GM13977 (cell line): Measurements from ENCODE around the gene OR5H15.
"Not testable (repeated sequence)": the region's sequence is repeated elsewhere in the genome, so short reads cannot be mapped to it uniquely, and the experiment has no call there.

Source experiments
- DNase-seq: peaks from one replicate; pipeline ENCODE4 v3.0.0; 2012; ENCODE audit warnings: low spot score
- in situ Hi-C: fragments of 300-500 bp; cut with MboI; formaldehyde crosslinking; loops from one replicate; pipeline ENCODE4 v1.12.0; 2022; ENCODE audit warnings: low sequenced_read_pairs, low pct_unique_long_range_greater_than_20kb, mixed read lengths, inconsistent platforms; ENCODE audit not compliant: unreplicated experiment
- TF ChIP-seq, protein P1 (sequence below): IDR thresholded peaks from 2 replicates; pipeline ENCODE4 v1.5.1; 2012; ENCODE audit warnings: mild to moderate bottlenecking, control low read depth; ENCODE audit not compliant: insufficient read depth; ENCODE audit errors: extremely low read depth, missing control alignments

Gene OR5H15

GRCh38 chr3:98188545-98188944 lies 22.0 kb downstream of the OR5H15 start:
- in situ Hi-C loops, result no loop called here
- TF ChIP-seq, protein P1, sequence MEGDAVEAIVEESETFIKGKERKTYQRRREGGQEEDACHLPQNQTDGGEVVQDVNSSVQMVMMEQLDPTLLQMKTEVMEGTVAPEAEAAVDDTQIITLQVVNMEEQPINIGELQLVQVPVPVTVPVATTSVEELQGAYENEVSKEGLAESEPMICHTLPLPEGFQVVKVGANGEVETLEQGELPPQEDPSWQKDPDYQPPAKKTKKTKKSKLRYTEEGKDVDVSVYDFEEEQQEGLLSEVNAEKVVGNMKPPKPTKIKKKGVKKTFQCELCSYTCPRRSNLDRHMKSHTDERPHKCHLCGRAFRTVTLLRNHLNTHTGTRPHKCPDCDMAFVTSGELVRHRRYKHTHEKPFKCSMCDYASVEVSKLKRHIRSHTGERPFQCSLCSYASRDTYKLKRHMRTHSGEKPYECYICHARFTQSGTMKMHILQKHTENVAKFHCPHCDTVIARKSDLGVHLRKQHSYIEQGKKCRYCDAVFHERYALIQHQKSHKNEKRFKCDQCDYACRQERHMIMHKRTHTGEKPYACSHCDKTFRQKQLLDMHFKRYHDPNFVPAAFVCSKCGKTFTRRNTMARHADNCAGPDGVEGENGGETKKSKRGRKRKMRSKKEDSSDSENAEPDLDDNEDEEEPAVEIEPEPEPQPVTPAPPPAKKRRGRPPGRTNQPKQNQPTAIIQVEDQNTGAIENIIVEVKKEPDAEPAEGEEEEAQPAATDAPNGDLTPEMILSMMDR, result peak; percentile 45
- DNase-seq, result peak; percentile 7

GRCh38 chr3:98190911-98191310 lies 24.4 kb downstream of the OR5H15 start:
- in situ Hi-C loops, DNase-seq: not testable (repeated sequence)

- in situ Hi-C loops, DNase-seq: not testable (repeated sequence)
Measured at GRCh38 chr3:98196293-98196692, 29.8 kb downstream of the OR5H15 start.

- no peak for DNase-seq
- TF ChIP-seq, protein P1, result no peak
- in situ Hi-C loops, result no loop called here
Measured at GRCh38 chr3:98199020-98199419, 32.5 kb downstream of the OR5H15 start.

GRCh38 chr3:98209244-98209643 lies 42.7 kb downstream of the OR5H15 start:
- TF ChIP-seq, protein P1, result no peak
- in situ Hi-C loops, result no loop called here
- no peak for DNase-seq

DNA sequence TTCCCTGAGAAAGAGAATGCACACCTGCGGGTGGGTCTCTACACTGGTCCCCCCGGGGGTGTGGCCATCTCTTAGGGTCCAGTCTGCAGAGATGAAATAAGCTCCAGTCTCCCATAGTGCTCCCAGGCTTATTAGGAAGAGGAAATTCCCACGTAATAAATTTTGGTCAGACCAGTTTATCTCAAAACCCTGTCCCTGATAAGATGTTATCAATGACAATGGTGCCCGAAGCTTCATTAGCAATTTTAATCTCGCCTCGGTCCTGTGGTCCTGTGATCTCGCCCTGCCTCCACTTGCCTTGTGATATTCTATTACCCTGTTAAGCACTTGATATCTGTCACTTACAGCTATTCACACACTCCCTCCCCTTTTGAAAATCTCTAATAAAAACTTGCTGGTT lies 46.8 kb downstream of the OR5H15 start:
- no peak for DNase-seq
- TF ChIP-seq, protein P1, result no peak
- in situ Hi-C loops, result no loop called here

DNA sequence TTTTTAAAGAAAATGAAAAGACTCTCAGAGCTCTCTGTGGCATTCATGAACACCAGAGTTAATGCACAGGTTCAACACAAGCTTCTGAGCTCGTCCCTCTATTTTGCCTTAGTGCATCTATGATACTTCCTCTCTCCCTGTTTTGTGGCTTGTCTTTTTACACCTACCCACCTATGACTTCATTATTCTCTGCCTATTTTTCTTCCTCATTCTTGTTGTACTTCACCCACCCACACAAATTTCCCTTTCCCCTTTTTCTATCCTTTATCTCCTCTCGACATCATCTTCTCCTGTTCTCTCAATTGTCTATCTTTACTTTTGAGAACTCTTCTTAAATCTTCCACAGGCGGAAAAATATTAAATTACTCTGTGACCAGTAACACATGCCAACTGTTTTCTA lies 48.6 kb downstream of the OR5H15 start:
- in situ Hi-C loops, result no loop called here
- TF ChIP-seq, protein P1, result no peak
- DNase-seq, result no peak
